ENCODE measurements around the gene TGFBR2. TPM values are rescaled to one million over a fixed set of nuclear protein-coding genes. Genes with fewer than 3 reads are reported as not detected.
A peak's percentile ranks its signal among the peaks of the same experiment; 100 is the strongest.

The TGFBR2 gene
- total RNA-seq, 1 donor from 2014 or later: 25.7 TPM

DNA sequence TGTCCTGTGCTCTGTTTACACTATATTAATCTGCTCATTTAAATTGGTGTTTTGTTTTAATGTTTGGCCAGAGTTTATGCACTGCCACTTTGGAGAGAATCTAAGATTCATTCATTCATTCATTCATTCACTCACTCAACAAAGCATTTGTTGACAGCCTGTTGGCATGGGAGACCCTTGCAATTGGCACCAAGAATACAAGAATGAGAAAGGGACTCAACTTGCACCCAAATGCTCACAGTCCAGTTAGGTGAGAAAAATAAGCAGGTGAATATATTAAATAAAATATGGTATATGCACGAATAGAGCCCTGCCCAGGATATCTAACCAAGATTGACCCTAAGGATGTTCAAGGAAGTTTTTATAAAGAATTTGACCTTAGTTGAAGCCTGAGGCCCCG, 80.4 kb downstream of the TGFBR2 start:
- no peaks in the 10 kb centered on the region for H3K27me3 Mint-ChIP-seq (ENCODE audit: low read depth)
- TF ChIP-seq, protein P1, sequence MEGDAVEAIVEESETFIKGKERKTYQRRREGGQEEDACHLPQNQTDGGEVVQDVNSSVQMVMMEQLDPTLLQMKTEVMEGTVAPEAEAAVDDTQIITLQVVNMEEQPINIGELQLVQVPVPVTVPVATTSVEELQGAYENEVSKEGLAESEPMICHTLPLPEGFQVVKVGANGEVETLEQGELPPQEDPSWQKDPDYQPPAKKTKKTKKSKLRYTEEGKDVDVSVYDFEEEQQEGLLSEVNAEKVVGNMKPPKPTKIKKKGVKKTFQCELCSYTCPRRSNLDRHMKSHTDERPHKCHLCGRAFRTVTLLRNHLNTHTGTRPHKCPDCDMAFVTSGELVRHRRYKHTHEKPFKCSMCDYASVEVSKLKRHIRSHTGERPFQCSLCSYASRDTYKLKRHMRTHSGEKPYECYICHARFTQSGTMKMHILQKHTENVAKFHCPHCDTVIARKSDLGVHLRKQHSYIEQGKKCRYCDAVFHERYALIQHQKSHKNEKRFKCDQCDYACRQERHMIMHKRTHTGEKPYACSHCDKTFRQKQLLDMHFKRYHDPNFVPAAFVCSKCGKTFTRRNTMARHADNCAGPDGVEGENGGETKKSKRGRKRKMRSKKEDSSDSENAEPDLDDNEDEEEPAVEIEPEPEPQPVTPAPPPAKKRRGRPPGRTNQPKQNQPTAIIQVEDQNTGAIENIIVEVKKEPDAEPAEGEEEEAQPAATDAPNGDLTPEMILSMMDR (IDR thresholded peaks at IDR 0.05): no peak
- no peak overlapping the region for H3K27ac Mint-ChIP-seq (ENCODE audit: unreplicated experiment)
- no peak for DNase-seq (ENCODE audit: low spot score)
- H3K4me3 Mint-ChIP-seq (ENCODE audit: unreplicated experiment): no peak overlapping the region
- H3K9me3 Mint-ChIP-seq (ENCODE audit: low read depth): no peaks in the 10 kb centered on the region
- H3K4me1 Mint-ChIP-seq (ENCODE audit: low read depth): peaks cover 51% of the 10 kb centered on the region
- no peaks in the 10 kb centered on the region for H3K36me3 Mint-ChIP-seq (ENCODE audit: low read depth)

DNA sequence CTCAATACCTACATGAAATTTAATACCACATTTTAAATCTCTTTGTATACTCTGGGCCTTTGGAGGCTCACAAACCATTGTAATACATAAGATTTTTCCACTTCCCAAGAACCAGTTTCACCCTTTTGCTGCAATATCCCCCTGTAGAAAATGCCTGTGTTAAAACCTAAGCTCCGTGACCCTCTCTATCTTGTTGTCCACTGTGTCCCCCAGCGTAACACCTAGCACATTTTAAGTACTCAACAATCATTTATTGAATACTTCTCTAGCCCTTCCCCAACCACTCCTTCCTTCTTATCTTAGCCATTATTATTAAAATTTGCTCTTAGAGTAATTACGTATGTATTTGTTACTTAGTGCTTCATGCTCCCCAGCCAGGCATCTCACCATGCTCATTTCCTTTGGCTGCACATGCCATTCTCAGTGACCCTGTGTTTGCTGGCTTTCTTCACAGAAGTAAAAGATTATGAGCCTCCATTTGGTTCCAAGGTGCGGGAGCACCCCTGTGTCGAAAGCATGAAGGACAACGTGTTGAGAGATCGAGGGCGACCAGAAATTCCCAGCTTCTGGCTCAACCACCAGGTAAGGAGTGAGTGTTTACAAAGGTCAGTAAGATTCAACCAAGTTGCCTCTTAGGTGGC, 81.6 kb downstream of the TGFBR2 start:
- Mint-ChIP-seq H3K4me3 (ENCODE audit: unreplicated experiment) (no peak overlapping the region), H3K4me1 (ENCODE audit: low read depth) (peaks cover 39% of the 10 kb centered on the region), H3K27ac (ENCODE audit: unreplicated experiment) (no peak overlapping the region), H3K27me3 (ENCODE audit: low read depth) (no peaks in the 10 kb centered on the region), H3K9me3 (ENCODE audit: low read depth) (no peaks in the 10 kb centered on the region), H3K36me3 (ENCODE audit: low read depth) (no peaks in the 10 kb centered on the region)
- TF ChIP-seq, protein P1 (IDR thresholded peaks at IDR 0.05): no peak
- DNase-seq (ENCODE audit: low spot score): no peak

DNA sequence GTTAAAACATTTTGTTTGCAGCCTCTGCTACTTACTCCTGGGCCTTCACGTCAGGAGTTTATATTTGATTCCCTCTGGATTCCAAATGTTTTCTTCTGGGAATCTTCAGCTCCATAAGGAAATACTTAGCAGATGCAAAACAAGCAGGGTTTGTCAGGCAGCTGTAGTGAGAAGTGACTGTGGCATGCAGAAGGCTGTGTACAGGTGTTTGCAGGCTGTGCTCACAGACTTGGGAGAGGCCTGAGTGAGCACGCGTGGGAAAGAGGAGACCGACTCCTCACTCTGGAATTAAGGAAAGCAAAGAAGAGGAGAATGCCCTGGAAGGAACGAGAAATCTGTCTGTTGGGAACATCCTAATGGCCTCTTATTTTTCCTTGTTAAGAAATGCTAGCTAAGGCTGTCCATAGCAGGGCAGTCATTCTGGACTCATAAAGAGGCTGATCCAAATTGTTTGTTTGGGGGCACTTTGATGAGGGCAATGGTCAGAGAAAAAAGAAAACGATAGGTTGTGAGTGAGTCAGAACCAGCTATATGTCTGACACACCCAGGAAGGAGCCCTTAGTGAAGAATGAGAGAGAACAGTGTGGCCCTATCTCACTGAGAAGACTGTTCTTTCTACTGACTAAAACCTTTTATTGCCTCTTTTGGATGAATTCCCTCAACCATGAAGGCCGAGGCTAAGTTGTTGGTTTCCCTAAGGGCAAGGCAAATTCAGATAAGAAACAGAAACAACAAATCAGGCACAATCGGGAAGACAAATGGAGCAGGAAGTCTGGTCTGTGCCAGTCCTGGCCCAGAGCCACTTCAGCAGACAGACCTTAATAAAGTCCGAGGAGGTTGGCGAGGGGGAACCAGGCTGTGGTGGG, 82.6 kb downstream of the TGFBR2 start:
- no peak for DNase-seq (ENCODE audit: low spot score)
- H3K9me3 Mint-ChIP-seq (ENCODE audit: low read depth): no peaks in the 10 kb centered on the region
- TF ChIP-seq, protein P1 (IDR thresholded peaks at IDR 0.05): no peak
- H3K36me3 Mint-ChIP-seq (ENCODE audit: low read depth): no peaks in the 10 kb centered on the region
- peak overlapping the region; percentile 85 for H3K27ac Mint-ChIP-seq (ENCODE audit: unreplicated experiment)
- H3K4me3 Mint-ChIP-seq (ENCODE audit: unreplicated experiment): peak overlapping the region; percentile 41
- peaks cover 42% of the 10 kb centered on the region for H3K4me1 Mint-ChIP-seq (ENCODE audit: low read depth)
- H3K27me3 Mint-ChIP-seq (ENCODE audit: low read depth): no peaks in the 10 kb centered on the region

DNA sequence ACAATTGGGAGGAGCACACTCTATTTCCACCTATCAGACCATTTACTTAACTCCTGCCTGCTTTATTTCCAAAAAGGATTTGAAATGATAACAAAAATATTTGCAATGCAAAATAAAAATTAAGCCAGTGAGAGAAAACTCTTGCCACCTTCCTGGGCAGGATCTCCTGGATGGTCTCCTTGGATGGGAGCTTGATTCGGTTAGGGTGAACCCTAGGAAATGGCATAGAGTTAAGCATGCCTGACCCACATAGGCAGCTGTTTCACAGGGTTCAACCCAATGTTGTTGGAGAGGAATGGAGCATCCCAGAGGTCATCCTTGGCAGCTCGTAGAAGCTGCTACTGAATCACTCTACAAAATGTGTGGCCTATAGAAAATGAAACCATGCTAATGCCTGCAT, 83.8 kb downstream of the TGFBR2 start:
- no peak overlapping the region for H3K27ac Mint-ChIP-seq (ENCODE audit: unreplicated experiment)
- DNase-seq (ENCODE audit: low spot score): no peak
- H3K4me1 Mint-ChIP-seq (ENCODE audit: low read depth): peaks cover 41% of the 10 kb centered on the region
- TF ChIP-seq, protein P1 (IDR thresholded peaks at IDR 0.05): no peak
- H3K4me3 Mint-ChIP-seq (ENCODE audit: unreplicated experiment): no peak overlapping the region
- no peaks in the 10 kb centered on the region for H3K9me3 Mint-ChIP-seq (ENCODE audit: low read depth)
- peaks cover 4% of the 10 kb centered on the region for H3K36me3 Mint-ChIP-seq (ENCODE audit: low read depth)
- H3K27me3 Mint-ChIP-seq (ENCODE audit: low read depth): no peaks in the 10 kb centered on the region

DNA sequence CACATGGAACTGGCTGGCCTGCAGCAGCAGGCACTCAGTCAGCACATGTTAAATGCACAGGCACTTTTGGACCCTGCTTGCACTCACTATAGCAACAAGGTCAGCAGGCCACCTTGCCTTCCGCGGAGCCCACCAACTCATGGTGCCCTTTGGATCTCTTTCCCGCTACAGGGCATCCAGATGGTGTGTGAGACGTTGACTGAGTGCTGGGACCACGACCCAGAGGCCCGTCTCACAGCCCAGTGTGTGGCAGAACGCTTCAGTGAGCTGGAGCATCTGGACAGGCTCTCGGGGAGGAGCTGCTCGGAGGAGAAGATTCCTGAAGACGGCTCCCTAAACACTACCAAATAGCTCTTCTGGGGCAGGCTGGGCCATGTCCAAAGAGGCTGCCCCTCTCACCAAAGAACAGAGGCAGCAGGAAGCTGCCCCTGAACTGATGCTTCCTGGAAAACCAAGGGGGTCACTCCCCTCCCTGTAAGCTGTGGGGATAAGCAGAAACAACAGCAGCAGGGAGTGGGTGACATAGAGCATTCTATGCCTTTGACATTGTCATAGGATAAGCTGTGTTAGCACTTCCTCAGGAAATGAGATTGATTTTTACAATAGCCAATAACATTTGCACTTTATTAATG, 85.0 kb downstream of the TGFBR2 start:
- DNase-seq (ENCODE audit: low spot score): no peak
- peaks cover 39% of the 10 kb centered on the region for H3K4me1 Mint-ChIP-seq (ENCODE audit: low read depth)
- H3K27me3 Mint-ChIP-seq (ENCODE audit: low read depth): no peaks in the 10 kb centered on the region
- no peaks in the 10 kb centered on the region for H3K9me3 Mint-ChIP-seq (ENCODE audit: low read depth)
- peaks cover 4% of the 10 kb centered on the region for H3K36me3 Mint-ChIP-seq (ENCODE audit: low read depth)
- TF ChIP-seq, protein P1 (IDR thresholded peaks at IDR 0.05): no peak
- H3K4me3 Mint-ChIP-seq (ENCODE audit: unreplicated experiment): no peak overlapping the region
- H3K27ac Mint-ChIP-seq (ENCODE audit: unreplicated experiment): no peak overlapping the region

All from chondrocyte (in vitro differentiated cells).